ENCODE measurements around the gene MICAL2.

MICAL2 gene

DNA sequence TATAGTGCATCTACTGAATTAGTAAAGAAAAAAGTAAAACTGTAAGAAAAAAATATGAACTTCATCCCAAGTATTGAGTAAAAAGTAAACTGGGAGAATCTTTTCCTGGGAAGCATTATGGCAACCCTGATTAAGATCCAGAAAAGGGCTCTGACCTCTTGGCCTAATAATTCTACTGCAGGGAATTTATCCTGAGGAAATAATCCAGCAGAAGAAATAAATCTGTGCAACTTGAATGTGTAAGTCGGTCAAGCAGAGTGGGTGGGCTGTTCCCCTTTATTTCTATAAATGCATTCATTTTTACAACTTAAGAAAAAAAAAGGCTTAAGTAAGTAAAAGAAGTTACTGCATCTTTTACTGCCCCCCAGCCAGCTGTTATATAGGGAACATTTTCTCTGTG, 155.7 kb downstream of the MICAL2 start:
- TF ChIP-seq ZNF565 (CRISPR knock-in tag; conservative IDR thresholded peaks at IDR 0.05; ENCODE audit: low read depth) = no peak
- TF ChIP-seq BACH2 (CRISPR knock-in tag; IDR thresholded peaks at IDR 0.05; ENCODE audit: borderline replicate concordance) = no peak

DNA sequence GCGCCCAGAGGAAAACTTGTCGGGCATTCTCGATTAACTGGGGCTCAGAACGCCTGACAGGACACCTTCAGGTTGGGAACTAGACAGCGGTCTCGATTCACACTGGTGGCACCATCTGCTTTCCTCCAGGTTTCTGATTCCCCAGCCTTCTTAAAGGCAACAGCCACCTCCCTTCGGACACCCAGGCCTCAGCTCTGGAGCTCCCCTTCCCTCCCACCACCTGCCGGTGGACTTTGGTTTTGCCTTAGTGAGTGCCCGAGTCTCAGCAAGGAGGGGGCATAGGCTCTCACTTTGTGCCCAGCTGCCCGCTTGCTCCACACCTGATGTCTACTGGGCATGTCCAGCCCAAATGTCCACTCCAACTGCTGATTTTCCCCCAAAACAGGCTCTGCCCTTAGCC, 156.6 kb downstream of the MICAL2 start:
- no peak for ATAC-seq
- TF ChIP-seq, protein P1, sequence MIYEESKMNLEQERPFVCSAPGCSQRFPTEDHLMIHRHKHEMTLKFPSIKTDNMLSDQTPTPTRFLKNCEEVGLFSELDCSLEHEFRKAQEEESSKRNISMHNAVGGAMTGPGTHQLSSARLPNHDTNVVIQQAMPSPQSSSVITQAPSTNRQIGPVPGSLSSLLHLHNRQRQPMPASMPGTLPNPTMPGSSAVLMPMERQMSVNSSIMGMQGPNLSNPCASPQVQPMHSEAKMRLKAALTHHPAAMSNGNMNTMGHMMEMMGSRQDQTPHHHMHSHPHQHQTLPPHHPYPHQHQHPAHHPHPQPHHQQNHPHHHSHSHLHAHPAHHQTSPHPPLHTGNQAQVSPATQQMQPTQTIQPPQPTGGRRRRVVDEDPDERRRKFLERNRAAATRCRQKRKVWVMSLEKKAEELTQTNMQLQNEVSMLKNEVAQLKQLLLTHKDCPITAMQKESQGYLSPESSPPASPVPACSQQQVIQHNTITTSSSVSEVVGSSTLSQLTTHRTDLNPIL (CRISPR knock-in tag; IDR thresholded peaks at IDR 0.05; ENCODE audit: low read depth) = no peak

More for the DNA sequence above, 155.7 kb downstream of the MICAL2 start:
- no peak for ATAC-seq

DNA sequence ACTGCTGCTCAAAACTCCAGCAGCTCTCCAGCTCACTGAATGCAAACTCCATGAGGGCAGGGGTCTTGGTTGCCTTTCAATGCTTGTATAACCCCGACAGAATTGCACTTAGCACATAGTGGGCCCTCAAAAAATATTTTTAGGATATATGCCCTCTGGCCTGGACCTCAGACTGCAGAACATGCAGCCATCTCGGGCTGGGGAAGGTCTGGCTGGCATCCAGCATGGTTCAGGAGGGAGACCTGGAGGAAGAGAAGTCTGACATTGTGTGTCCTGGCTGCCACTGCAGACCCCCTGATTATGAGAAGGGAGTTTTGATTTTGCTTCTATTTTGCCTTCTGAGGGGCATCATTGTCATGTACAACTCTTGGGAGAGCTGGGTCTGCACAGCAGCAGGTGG, 157.5 kb downstream of the MICAL2 start:
- TF ChIP-seq OSR1 (CRISPR knock-in tag; IDR thresholded peaks at IDR 0.05) = no peak
- no peak for TF ChIP-seq ZNF8 (CRISPR knock-in tag; IDR thresholded peaks at IDR 0.05)
- TF ChIP-seq RARB (CRISPR knock-in tag; IDR thresholded peaks at IDR 0.05) = no peak
- no peak for TF ChIP-seq ARNTL (CRISPR knock-in tag; IDR thresholded peaks at IDR 0.05; ENCODE audit: borderline replicate concordance, low read depth)
- ATAC-seq = no peak

DNA sequence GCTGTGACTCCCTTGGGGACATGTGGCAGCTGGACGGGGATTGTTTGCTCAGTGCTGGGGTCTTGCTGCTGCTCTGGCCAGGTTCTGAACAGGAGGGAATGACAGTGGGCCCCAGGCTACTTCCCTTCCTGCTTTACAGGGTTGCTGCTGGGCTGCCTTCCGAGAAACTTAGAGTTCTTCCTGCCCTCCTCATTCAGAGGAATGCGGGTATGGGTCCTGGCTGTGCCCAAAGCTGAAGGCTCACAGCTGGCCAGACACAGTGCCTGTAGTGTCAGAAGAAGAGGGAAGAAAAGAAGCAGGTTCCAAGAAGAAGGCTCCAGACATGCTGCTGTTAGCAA, 158.7 kb downstream of the MICAL2 start:
- peak; percentile 83 for ATAC-seq
- TF ChIP-seq ARNTL (CRISPR knock-in tag; IDR thresholded peaks at IDR 0.05; ENCODE audit: borderline replicate concordance, low read depth) (no peak), ESRRG (CRISPR knock-in tag; IDR thresholded peaks at IDR 0.05) (no peak), ZNF565 (CRISPR knock-in tag; conservative IDR thresholded peaks at IDR 0.05; ENCODE audit: low read depth) (no peak), RARB (CRISPR knock-in tag; IDR thresholded peaks at IDR 0.05) (no peak), SNAI2 (CRISPR knock-in tag; IDR thresholded peaks at IDR 0.05) (no peak)
- TF ChIP-seq, protein P2, sequence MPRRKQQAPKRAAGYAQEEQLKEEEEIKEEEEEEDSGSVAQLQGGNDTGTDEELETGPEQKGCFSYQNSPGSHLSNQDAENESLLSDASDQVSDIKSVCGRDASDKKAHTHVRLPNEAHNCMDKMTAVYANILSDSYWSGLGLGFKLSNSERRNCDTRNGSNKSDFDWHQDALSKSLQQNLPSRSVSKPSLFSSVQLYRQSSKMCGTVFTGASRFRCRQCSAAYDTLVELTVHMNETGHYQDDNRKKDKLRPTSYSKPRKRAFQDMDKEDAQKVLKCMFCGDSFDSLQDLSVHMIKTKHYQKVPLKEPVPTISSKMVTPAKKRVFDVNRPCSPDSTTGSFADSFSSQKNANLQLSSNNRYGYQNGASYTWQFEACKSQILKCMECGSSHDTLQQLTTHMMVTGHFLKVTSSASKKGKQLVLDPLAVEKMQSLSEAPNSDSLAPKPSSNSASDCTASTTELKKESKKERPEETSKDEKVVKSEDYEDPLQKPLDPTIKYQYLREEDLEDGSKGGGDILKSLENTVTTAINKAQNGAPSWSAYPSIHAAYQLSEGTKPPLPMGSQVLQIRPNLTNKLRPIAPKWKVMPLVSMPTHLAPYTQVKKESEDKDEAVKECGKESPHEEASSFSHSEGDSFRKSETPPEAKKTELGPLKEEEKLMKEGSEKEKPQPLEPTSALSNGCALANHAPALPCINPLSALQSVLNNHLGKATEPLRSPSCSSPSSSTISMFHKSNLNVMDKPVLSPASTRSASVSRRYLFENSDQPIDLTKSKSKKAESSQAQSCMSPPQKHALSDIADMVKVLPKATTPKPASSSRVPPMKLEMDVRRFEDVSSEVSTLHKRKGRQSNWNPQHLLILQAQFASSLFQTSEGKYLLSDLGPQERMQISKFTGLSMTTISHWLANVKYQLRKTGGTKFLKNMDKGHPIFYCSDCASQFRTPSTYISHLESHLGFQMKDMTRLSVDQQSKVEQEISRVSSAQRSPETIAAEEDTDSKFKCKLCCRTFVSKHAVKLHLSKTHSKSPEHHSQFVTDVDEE (CRISPR knock-in tag; IDR thresholded peaks at IDR 0.05) = 0 out of 2 replicates have a peak, but pooled peaks have one; percentile 22

DNA sequence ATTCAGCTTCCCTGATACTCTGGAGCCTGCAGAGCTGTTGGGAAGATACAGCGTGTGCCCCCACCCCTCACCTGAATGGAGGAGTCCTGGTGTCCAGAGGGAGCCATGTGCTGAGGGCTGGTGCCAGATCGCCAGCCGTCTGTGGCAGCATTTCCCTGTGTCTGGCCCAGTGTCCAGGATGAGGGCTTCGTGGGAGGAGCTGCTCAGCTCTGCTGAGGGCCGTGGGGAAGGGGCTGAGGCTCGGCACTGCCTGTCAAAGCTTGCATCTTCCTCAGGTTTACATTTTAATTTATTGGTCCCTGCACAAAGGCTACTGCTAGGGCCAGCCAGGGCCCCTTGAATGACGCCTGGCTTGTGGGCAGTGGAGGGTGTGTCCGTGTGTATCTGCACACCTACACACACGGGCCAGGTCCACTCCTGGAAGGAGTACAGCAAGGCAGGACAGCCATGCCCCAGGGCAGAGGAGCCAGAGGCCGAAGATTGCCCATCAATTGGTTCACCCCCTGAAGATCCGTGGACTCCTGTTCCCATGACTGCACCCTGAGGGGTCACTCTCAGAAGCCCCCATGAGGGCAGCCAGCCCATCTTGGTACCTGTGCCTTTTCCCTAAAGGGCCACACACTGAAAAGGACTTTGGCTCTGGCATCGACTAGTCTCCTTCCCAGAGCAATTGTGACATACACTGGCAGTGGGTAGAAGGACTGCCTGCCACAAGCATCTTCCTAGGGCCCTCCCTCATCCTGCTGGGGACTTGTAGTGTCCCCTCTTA, 159.2 kb downstream of the MICAL2 start:
- no peak for TF ChIP-seq BACH2 (CRISPR knock-in tag; IDR thresholded peaks at IDR 0.05; ENCODE audit: borderline replicate concordance)
- TF ChIP-seq, protein P2 (CRISPR knock-in tag; IDR thresholded peaks at IDR 0.05) = no peak
- TF ChIP-seq ISL1 (CRISPR knock-in tag; IDR thresholded peaks at IDR 0.05) = no peak
- TF ChIP-seq RARB (CRISPR knock-in tag; IDR thresholded peaks at IDR 0.05) = no peak
- ATAC-seq = peak; percentile 49

DNA sequence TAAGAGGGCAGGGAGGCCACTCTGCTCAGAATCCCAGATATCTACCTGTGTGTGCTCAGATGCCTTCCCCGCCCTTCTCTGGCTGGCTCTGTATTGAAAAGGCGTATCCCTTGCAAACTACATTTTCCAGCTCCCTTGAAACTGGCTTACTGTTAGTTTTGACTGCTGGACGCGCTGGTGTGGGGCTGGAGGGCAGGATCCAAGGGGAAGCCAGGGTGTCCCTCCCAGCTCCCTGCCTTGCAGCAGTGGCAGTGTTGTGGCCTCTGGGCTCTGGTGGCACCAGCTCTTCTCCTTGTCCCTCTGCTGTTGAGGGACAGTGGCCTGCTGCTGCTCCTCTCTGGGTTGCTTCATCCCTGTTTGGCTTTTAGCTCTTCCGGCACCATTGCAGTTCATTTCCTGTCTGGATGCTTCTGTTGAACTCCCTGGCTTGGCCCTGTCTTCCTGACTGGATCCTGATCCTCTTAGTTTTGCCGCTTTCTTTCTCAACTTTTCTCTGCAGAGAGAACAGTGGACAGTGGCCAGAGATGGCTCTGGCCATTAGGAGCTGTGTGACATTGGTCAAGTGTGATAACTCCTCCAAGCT, 159.9 kb downstream of the MICAL2 start:
- no peak for ATAC-seq

DNA sequence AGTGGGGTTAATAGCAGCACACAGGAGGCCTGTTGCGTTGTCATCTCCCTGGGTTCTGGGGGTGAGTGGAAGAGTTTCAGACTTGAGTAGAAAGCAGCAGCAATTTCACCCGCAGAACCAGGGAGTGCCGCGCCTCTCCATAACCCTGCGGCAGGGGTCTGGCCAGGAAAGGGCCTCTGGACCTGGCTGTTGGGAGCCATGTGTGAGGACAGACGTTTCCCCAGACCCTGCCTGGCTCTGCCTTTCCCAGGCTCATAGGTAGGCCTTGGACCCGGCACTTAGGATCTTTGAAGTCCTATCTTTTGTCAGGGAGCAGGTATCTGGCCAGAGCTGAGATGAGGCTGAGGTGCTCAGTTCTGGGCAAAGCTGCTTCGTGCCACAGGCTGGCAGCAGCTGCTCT, 160.4 kb downstream of the MICAL2 start:
- ATAC-seq = no peak
- TF ChIP-seq ZFP3 (CRISPR knock-in tag; IDR thresholded peaks at IDR 0.05) (no peak), PPARA (CRISPR knock-in tag; IDR thresholded peaks at IDR 0.05; ENCODE audit: borderline replicate concordance) (no peak), BACH2 (CRISPR knock-in tag; IDR thresholded peaks at IDR 0.05; ENCODE audit: borderline replicate concordance) (no peak), ARNTL (CRISPR knock-in tag; IDR thresholded peaks at IDR 0.05; ENCODE audit: borderline replicate concordance, low read depth) (no peak), ZNF70 (CRISPR knock-in tag; IDR thresholded peaks at IDR 0.05) (no peak), CSDC2 (CRISPR knock-in tag; IDR thresholded peaks at IDR 0.05) (no peak), RARB (CRISPR knock-in tag; IDR thresholded peaks at IDR 0.05) (no peak), ESRRG (CRISPR knock-in tag; IDR thresholded peaks at IDR 0.05) (no peak), OSR1 (CRISPR knock-in tag; IDR thresholded peaks at IDR 0.05) (no peak)
- TF ChIP-seq, protein P3, sequence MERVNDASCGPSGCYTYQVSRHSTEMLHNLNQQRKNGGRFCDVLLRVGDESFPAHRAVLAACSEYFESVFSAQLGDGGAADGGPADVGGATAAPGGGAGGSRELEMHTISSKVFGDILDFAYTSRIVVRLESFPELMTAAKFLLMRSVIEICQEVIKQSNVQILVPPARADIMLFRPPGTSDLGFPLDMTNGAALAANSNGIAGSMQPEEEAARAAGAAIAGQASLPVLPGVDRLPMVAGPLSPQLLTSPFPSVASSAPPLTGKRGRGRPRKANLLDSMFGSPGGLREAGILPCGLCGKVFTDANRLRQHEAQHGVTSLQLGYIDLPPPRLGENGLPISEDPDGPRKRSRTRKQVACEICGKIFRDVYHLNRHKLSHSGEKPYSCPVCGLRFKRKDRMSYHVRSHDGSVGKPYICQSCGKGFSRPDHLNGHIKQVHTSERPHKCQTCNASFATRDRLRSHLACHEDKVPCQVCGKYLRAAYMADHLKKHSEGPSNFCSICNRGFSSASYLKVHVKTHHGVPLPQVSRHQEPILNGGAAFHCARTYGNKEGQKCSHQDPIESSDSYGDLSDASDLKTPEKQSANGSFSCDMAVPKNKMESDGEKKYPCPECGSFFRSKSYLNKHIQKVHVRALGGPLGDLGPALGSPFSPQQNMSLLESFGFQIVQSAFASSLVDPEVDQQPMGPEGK (CRISPR knock-in tag; IDR thresholded peaks at IDR 0.05; ENCODE audit: borderline replicate concordance) = no peak
- TF ChIP-seq, protein P4, sequence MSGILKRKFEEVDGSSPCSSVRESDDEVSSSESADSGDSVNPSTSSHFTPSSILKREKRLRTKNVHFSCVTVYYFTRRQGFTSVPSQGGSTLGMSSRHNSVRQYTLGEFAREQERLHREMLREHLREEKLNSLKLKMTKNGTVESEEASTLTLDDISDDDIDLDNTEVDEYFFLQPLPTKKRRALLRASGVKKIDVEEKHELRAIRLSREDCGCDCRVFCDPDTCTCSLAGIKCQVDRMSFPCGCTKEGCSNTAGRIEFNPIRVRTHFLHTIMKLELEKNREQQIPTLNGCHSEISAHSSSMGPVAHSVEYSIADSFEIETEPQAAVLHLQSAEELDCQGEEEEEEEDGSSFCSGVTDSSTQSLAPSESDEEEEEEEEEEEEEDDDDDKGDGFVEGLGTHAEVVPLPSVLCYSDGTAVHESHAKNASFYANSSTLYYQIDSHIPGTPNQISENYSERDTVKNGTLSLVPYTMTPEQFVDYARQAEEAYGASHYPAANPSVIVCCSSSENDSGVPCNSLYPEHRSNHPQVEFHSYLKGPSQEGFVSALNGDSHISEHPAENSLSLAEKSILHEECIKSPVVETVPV (CRISPR knock-in tag; IDR thresholded peaks at IDR 0.05) = no peak

More for the DNA sequence above, 159.9 kb downstream of the MICAL2 start:
- no peak for TF ChIP-seq TCF4 (CRISPR knock-in tag; IDR thresholded peaks at IDR 0.05; ENCODE audit: borderline replicate concordance)
- no peak for TF ChIP-seq ZFP3 (CRISPR knock-in tag; IDR thresholded peaks at IDR 0.05)
- TF ChIP-seq ZNF8 (CRISPR knock-in tag; IDR thresholded peaks at IDR 0.05) = no peak
